HepG2 (cell line): ENCODE measurements around the gene TPRG1L.

ENCODE experiments used
- CBX2 ChIP-seq, 2 experiments: fragments of 200-600 bp in 1 of 2; sonication (generic); formaldehyde crosslinking in 1 of 2; IDR thresholded peaks; 2 replicates each; pipeline versions ENCODE4 v1.7.0 to v1.8.1; 2018 to 2022; ENCODE audit warnings: low read depth in 2 of 2, low read length in 1 of 2, mild to moderate bottlenecking in 1 of 2, missing genetic modification reagents in 1 of 2
- CREB1 ChIP-seq, 2 experiments: fragments of 450-650 bp in 1 of 2; IDR thresholded peaks; 2 replicates each; pipeline ENCODE4 v1.6.1; 2016 to 2017; ENCODE audit warnings: control low read depth in 1 of 2, mild to moderate bottlenecking in 1 of 2, missing compliant biosample characterization in 1 of 2, missing genetic modification characterization in 1 of 2
- JUND ChIP-seq: sonication (generic); formaldehyde crosslinking; IDR thresholded peaks from 2 replicates; pipeline ENCODE4 v1.8.0; 2022; ENCODE audit warnings: mild to moderate bottlenecking, missing genetic modification reagents
- NFRKB ChIP-seq: fragments of 450-650 bp; IDR thresholded peaks from 2 replicates; pipeline ENCODE4 v1.6.1; 2017
- NR2C2 ChIP-seq: sonication (generic); formaldehyde crosslinking; IDR thresholded peaks from 2 replicates; pipeline ENCODE4 v1.4.0; 2020; ENCODE audit warnings: missing genetic modification reagents, mild to moderate bottlenecking, moderate library complexity, borderline replicate concordance
- PHF5A ChIP-seq: IDR thresholded peaks from one replicate; pipeline ENCODE4 v1.6.1; 2018; ENCODE audit warnings: low read depth, missing genetic modification reagents; ENCODE audit not compliant: unreplicated experiment
- POLR2AphosphoS5 ChIP-seq: IDR thresholded peaks from 2 replicates; pipeline ENCODE4 v1.6.1; 2012; ENCODE audit warnings: low read depth, low read length
- RBAK ChIP-seq: sonication (generic); formaldehyde crosslinking; IDR thresholded peaks from 2 replicates; pipeline ENCODE4 v1.5.1; 2020; ENCODE audit warnings: mild to moderate bottlenecking, missing genetic modification reagents
- YY1 ChIP-seq: IDR thresholded peaks from 2 replicates; pipeline ENCODE4 v1.6.1; 2011; ENCODE audit warnings: low read length, low read depth, moderate library complexity, mild to moderate bottlenecking; ENCODE audit not compliant: insufficient read depth, insufficient replicate concordance
- ZNF143 ChIP-seq: sonication (generic); formaldehyde crosslinking; IDR thresholded peaks from 2 replicates; pipeline ENCODE4 v1.4.0; 2020; ENCODE audit warnings: missing genetic modification reagents
- TF ChIP-seq, protein P1 (sequence below), 2 experiments: sonication (generic) in 1 of 2; formaldehyde crosslinking in 1 of 2; IDR thresholded peaks; 2 replicates each; pipeline versions ENCODE4 v1.6.1 to v1.9.0; 2014 to 2022; ENCODE audit warnings: antibody characterized with exemption in 1 of 2, borderline replicate concordance in 1 of 2, inconsistent platforms in 1 of 2, low read depth in 1 of 2, missing genetic modification reagents in 1 of 2
- TF ChIP-seq, protein P2 (sequence below): sonication (generic); formaldehyde crosslinking; IDR thresholded peaks from 2 replicates; pipeline ENCODE4 v1.5.0; 2020; ENCODE audit warnings: mild to moderate bottlenecking, missing genetic modification reagents, moderate library complexity

DNA sequence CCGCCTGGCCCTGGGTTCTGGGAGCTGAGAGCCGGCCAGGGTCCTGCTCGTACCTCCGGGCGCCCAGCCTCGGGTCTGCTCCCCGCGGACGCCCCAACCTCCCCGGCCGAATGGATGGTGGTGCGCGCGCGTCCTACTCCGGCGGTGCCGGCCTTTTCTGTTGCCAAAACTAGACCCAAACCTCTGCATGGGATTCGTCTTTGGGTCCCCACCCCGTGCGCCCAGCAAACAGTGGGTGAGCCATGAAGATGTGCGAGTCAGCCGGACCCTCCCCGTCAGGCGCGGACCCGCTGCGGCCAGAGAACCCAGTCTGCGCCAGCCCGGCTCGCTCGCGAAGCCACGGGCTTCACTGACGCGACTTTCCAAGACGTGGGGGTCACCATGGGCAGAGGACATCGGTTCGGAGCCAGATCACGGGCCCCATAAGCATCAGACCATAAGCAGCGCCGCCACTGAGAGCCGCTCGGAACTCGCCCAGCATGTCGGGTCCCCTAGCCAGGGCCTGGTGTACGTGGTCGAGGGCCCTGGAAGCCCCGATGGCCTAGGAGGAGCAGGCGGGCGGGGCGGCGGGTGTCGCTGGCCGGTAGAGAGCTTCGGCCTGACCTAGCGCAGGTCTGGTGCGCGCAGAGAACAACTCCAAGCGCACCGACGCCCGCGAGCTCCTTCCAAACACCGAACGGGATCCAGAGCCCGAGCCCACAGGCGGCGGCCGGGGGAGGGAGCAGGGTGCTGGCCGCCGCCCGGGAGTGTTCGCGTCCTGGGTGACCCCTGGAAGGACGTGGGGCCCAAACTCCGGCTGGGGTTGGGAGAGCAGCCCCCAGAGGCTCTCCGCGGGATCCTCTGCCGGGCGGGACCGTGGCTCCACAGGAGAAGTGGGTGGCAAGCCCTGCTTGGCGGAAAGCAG, 26.5 kb downstream of the TPRG1L start:
- TF ChIP-seq JUND (no peak), CREB1 (IDR thresholded peaks at IDR 0.05) (no peak), CREB1 (CRISPR knock-in tag; IDR thresholded peaks at IDR 0.05) (no peak), NFRKB (no peak), CBX2 (IDR thresholded peaks at IDR 0.05; ENCODE audit: low read depth, low read length) (no peak), CBX2 (CRISPR knock-in tag; IDR thresholded peaks at IDR 0.05; ENCODE audit: low read depth) (no peak), POLR2AphosphoS5 (no peak), PHF5A (CRISPR knock-in tag) (no peak), RBAK (CRISPR knock-in tag) (no peak), NR2C2 (no peak), YY1 (no peak), ZNF143 (no peak)
- TF ChIP-seq, protein P1, sequence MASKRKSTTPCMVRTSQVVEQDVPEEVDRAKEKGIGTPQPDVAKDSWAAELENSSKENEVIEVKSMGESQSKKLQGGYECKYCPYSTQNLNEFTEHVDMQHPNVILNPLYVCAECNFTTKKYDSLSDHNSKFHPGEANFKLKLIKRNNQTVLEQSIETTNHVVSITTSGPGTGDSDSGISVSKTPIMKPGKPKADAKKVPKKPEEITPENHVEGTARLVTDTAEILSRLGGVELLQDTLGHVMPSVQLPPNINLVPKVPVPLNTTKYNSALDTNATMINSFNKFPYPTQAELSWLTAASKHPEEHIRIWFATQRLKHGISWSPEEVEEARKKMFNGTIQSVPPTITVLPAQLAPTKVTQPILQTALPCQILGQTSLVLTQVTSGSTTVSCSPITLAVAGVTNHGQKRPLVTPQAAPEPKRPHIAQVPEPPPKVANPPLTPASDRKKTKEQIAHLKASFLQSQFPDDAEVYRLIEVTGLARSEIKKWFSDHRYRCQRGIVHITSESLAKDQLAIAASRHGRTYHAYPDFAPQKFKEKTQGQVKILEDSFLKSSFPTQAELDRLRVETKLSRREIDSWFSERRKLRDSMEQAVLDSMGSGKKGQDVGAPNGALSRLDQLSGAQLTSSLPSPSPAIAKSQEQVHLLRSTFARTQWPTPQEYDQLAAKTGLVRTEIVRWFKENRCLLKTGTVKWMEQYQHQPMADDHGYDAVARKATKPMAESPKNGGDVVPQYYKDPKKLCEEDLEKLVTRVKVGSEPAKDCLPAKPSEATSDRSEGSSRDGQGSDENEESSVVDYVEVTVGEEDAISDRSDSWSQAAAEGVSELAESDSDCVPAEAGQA (IDR thresholded peaks at IDR 0.05; ENCODE audit: low read depth), result no peak
- TF ChIP-seq, protein P1 (CRISPR knock-in tag; IDR thresholded peaks at IDR 0.05; ENCODE audit: borderline replicate concordance), result no peak
- TF ChIP-seq, protein P2, sequence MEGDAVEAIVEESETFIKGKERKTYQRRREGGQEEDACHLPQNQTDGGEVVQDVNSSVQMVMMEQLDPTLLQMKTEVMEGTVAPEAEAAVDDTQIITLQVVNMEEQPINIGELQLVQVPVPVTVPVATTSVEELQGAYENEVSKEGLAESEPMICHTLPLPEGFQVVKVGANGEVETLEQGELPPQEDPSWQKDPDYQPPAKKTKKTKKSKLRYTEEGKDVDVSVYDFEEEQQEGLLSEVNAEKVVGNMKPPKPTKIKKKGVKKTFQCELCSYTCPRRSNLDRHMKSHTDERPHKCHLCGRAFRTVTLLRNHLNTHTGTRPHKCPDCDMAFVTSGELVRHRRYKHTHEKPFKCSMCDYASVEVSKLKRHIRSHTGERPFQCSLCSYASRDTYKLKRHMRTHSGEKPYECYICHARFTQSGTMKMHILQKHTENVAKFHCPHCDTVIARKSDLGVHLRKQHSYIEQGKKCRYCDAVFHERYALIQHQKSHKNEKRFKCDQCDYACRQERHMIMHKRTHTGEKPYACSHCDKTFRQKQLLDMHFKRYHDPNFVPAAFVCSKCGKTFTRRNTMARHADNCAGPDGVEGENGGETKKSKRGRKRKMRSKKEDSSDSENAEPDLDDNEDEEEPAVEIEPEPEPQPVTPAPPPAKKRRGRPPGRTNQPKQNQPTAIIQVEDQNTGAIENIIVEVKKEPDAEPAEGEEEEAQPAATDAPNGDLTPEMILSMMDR, result no peak
